HCT116 (cell line): ENCODE measurements around the gene ARL5A. TPM values are rescaled to one million over a fixed set of nuclear protein-coding genes. Genes with fewer than 3 reads are reported as not detected.

ENCODE experiments used
- ATAC-seq: fragments of 200-7000 bp; cut with Tn5 transposase; 2 replicates; pipeline ENCODE4 v1.9.1; 2020; ENCODE audit warnings: mild to moderate bottlenecking, moderate library complexity
- BruUV-seq: library from RNA; stranded (reverse); fragments of 400-500 nt; replicated peaks from 2 replicates; lab custom pipeline; 2021; lab: Mats Ljungman, UMichigan
- CTCF ChIA-PET: fragments of 300-600 bp; sonication (Branson Sonifier 250); formaldehyde crosslinking; loops from one replicate; lab custom pipeline; 2021; ENCODE audit warnings: antibody characterized with exemption; lab: Charles Lee
- POLR2A ChIA-PET: fragments of 300-600, 350-600 bp; sonication (Branson Sonifier 250); formaldehyde crosslinking; loops from one replicate; lab custom pipeline; 2021; ENCODE audit warnings: antibody characterized with exemption; lab: Charles Lee
- RAD21 ChIA-PET, 2 experiments: fragments of 300-600 bp; sonication (Branson Sonifier 250); formaldehyde crosslinking; loops; one replicate each; lab custom pipeline; 2023; ENCODE audit warnings: low total read pairs in 2 of 2; ENCODE audit not compliant: uncharacterized antibody in 2 of 2, unreplicated experiment in 2 of 2, low non-redundant PET in 1 of 2; lab: Charles Lee
- DNase-seq: peaks from one replicate; pipeline ENCODE4 v3.0.0-alpha.2; 2010; ENCODE audit warnings: low read depth, low spot score
- H2AFZ ChIP-seq: fragments of 200-600 bp; shearing (Covaris generic), sonication (generic); 2 replicates; pipeline ENCODE4 v1.6.1; 2017; ENCODE audit warnings: low read depth, mixed run types, mixed read lengths, antibody characterized with exemption, low read length; ENCODE audit not compliant: poor library complexity, severe bottlenecking
- H3K27ac ChIP-seq: 2 replicates; pipeline ENCODE4 v1.5.1; 2012; ENCODE audit warnings: low read depth, low read length
- H3K27me3 ChIP-seq: fragments of 200-600 bp; sonication (generic); 2 replicates; pipeline ENCODE4 v1.6.1; 2016; ENCODE audit warnings: mixed run types, low read length, mixed read lengths; ENCODE audit not compliant: insufficient read depth
- H3K36me3 ChIP-seq, 2 experiments: fragments of 200-500 bp in 1 of 2; fragments of 200-600 bp in 1 of 2; sonication (Bioruptor generic) in 1 of 2; sonication (generic) in 1 of 2; 2 replicates each; pipeline versions ENCODE4 v1.5.1 to v1.6.1; 2014 to 2016; ENCODE audit warnings: low read length in 2 of 2, inconsistent platforms in 1 of 2, mixed read lengths in 1 of 2, mixed run types in 1 of 2; ENCODE audit not compliant: insufficient read depth in 2 of 2, control insufficient read depth in 1 of 2
- H3K4me1 ChIP-seq, 2 experiments: fragments of 200-600 bp in 1 of 2; sonication (generic) in 1 of 2; 2 replicates each; pipeline versions ENCODE4 v1.5.1 to v1.6.1; 2012 to 2017; ENCODE audit warnings: low read length in 2 of 2, inconsistent platforms in 1 of 2, mild to moderate bottlenecking in 1 of 2, mixed read lengths in 1 of 2, mixed run types in 1 of 2, moderate library complexity in 1 of 2; ENCODE audit not compliant: insufficient read depth in 2 of 2, control insufficient read depth in 1 of 2
- H3K4me2 ChIP-seq: fragments of 200-600 bp; sonication (generic); 2 replicates; pipeline ENCODE4 v1.6.1; 2017; ENCODE audit warnings: mixed run types, low read length, mixed read lengths
- H3K4me3 ChIP-seq, 2 experiments: fragments of 200-600 bp in 1 of 2; sonication (generic) in 1 of 2; replicated peaks in 1 of 2; 2 replicates each; pipeline ENCODE4 v1.5.1; 2011 to 2016; ENCODE audit warnings: low read length in 2 of 2, control low read depth in 1 of 2, low read depth in 1 of 2, mild to moderate bottlenecking in 1 of 2, mixed read lengths in 1 of 2, mixed run types in 1 of 2
- H3K79me2 ChIP-seq: fragments of 200-600 bp; sonication (generic); 2 replicates; pipeline ENCODE4 v1.6.1; 2017; ENCODE audit warnings: mild to moderate bottlenecking, mixed run types, low read length, moderate library complexity, mixed read lengths; ENCODE audit not compliant: insufficient read depth
- H3K9ac ChIP-seq: fragments of 200-600 bp; sonication (generic); 2 replicates; pipeline ENCODE4 v1.6.1; 2016; ENCODE audit warnings: low read length, mixed read lengths
- H3K9me2 ChIP-seq: fragments of 200-600 bp; sonication (generic), shearing (Covaris generic); 2 replicates; pipeline ENCODE4 v1.6.1; 2017; ENCODE audit warnings: mixed run types, mild to moderate bottlenecking, moderate library complexity; ENCODE audit not compliant: insufficient read depth
- H3K9me3 ChIP-seq, 2 experiments: fragments of 200-500 bp in 1 of 2; fragments of 200-600 bp in 1 of 2; sonication (Bioruptor generic) in 1 of 2; sonication (generic) in 1 of 2; 2 replicates each; pipeline ENCODE4 v1.6.1; 2014 to 2017; ENCODE audit warnings: low read length in 2 of 2, mixed read lengths in 2 of 2, inconsistent platforms in 1 of 2, low read depth in 1 of 2, mild to moderate bottlenecking in 1 of 2, mixed run types in 1 of 2, moderate library complexity in 1 of 2; ENCODE audit not compliant: control insufficient read depth in 1 of 2, insufficient read depth in 1 of 2
- H4K20me1 ChIP-seq: fragments of 200-600 bp; sonication (generic), shearing (Covaris generic); 2 replicates; pipeline ENCODE4 v1.6.1; 2017; ENCODE audit warnings: mixed run types, mild to moderate bottlenecking, moderate library complexity; ENCODE audit not compliant: insufficient read depth
- CEBPB ChIP-seq: IDR thresholded peaks from 2 replicates; pipeline ENCODE4 v1.6.1; 2012; ENCODE audit warnings: low read depth
- EGR1 ChIP-seq: IDR thresholded peaks from 2 replicates; pipeline ENCODE4 v1.6.1; 2012; ENCODE audit warnings: low read depth
- ELF1 ChIP-seq: IDR thresholded peaks from 2 replicates; pipeline ENCODE4 v1.6.1; 2012; ENCODE audit warnings: low read depth, borderline replicate concordance
- EZH2phosphoT487 ChIP-seq: fragments of 200-600 bp; IDR thresholded peaks from 2 replicates; pipeline ENCODE4 v1.6.1; 2018; ENCODE audit warnings: antibody characterized with exemption, borderline replicate concordance
- FOSL1 ChIP-seq: IDR thresholded peaks from 2 replicates; pipeline ENCODE4 v1.6.1; 2012; ENCODE audit warnings: low read depth
- JUND ChIP-seq: IDR thresholded peaks from 2 replicates; pipeline ENCODE4 v1.6.1; 2012
- POLR2AphosphoS5 ChIP-seq: IDR thresholded peaks from 2 replicates; pipeline ENCODE4 v1.6.1; 2011; ENCODE audit warnings: mild to moderate bottlenecking, low read depth, low read length, moderate library complexity
- REST ChIP-seq: IDR thresholded peaks from 2 replicates; pipeline ENCODE4 v1.6.1; 2012; ENCODE audit warnings: low read depth
- SP1 ChIP-seq: IDR thresholded peaks from 2 replicates; pipeline ENCODE4 v1.6.1; 2012; ENCODE audit warnings: low read depth
- TCF7L2 ChIP-seq: IDR thresholded peaks from 2 replicates; pipeline ENCODE4 v1.7.0; 2011; ENCODE audit warnings: borderline replicate concordance, inconsistent platforms; ENCODE audit not compliant: insufficient read depth, insufficient read length; ENCODE audit errors: extremely low read depth
- intact Hi-C: fragments of 100-400 bp; cut with micrococcal nuclease; formaldehyde crosslinking; loops from 2 replicates; pipeline ENCODE4 v1.10.0; 2022
- total RNA-seq: library from RNA; stranded (reverse); gene quantifications from one replicate; pipeline ENCODE4 v1.2.1, GENCODE V29; 2021; ENCODE audit not compliant: unreplicated experiment
- TF ChIP-seq, protein P1 (sequence below), 3 experiments: fragments of 200-600 bp in 1 of 3; sonication (generic) in 1 of 3; IDR thresholded peaks in 2 of 3; conservative IDR thresholded peaks in 1 of 3; 2 replicates each; pipeline ENCODE4 v1.5.1; 2012 to 2017; ENCODE audit warnings: low read depth in 2 of 3, low read length in 2 of 3, antibody characterized with exemption in 1 of 3, borderline replicate concordance in 1 of 3, control low read depth in 1 of 3, mild to moderate bottlenecking in 1 of 3, mixed read lengths in 1 of 3, mixed run types in 1 of 3, moderate library complexity in 1 of 3; ENCODE audit not compliant: insufficient read depth in 1 of 3
- TF ChIP-seq, protein P2 (sequence below): IDR thresholded peaks from 2 replicates; pipeline ENCODE4 v1.6.1; 2012
- TF ChIP-seq, protein P3 (sequence below): IDR thresholded peaks from 2 replicates; pipeline ENCODE4 v1.6.1; 2012

ARL5A gene
- total RNA-seq, 1 experiment from 2014 or later = 74.4 TPM

GRCh38 chr2:151799886-151800292 is 28.3 kb downstream of the ARL5A start:
- ATAC-seq (no peak), DNase-seq (no peak)
- Histone ChIP-seq H3K4me3 (no peak overlapping the region), H3K9me3 (no peaks in the 10 kb centered on the region), H3K36me3 (peaks cover 0 to 11% of the 10 kb centered on the region in 2 experiments; a peak in 3 of 4 replicates), H3K27ac (no peak overlapping the region), H3K27me3 (no peaks in the 10 kb centered on the region), H3K4me1 (peaks cover 8 to 24% of the 10 kb centered on the region in 2 experiments), H3K9me2 (no peaks in the 10 kb centered on the region), H3K79me2 (no peaks in the 10 kb centered on the region), H3K4me2 (no peak overlapping the region), H2AFZ (no peak overlapping the region), H4K20me1 (peaks cover 8% of the 10 kb centered on the region; the same call in 1 of the 2 replicates), H3K9ac (no peak overlapping the region)
- ChIA-PET RAD21 (no interaction called here), CTCF (interaction anchor here (1.4 kb wide), 1 partner anchor 8 kb away, joined by 3 read pairs; no protein-coding TSS in a partner anchor), POLR2A (no interaction called here)
- TF ChIP-seq, protein P1, sequence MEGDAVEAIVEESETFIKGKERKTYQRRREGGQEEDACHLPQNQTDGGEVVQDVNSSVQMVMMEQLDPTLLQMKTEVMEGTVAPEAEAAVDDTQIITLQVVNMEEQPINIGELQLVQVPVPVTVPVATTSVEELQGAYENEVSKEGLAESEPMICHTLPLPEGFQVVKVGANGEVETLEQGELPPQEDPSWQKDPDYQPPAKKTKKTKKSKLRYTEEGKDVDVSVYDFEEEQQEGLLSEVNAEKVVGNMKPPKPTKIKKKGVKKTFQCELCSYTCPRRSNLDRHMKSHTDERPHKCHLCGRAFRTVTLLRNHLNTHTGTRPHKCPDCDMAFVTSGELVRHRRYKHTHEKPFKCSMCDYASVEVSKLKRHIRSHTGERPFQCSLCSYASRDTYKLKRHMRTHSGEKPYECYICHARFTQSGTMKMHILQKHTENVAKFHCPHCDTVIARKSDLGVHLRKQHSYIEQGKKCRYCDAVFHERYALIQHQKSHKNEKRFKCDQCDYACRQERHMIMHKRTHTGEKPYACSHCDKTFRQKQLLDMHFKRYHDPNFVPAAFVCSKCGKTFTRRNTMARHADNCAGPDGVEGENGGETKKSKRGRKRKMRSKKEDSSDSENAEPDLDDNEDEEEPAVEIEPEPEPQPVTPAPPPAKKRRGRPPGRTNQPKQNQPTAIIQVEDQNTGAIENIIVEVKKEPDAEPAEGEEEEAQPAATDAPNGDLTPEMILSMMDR (IDR thresholded peaks at IDR 0.05 in 2 of 3, conservative IDR thresholded peaks at IDR 0.05 in 1 of 3; ENCODE audit: borderline replicate concordance in 1 of 3, insufficient read depth in 1 of 3, low read depth in 2 of 3, low read length in 2 of 3) = no peak
- TF ChIP-seq EZH2phosphoT487 (no peak), ELF1 (no peak), REST (no peak), EGR1 (no peak), TCF7L2 (no peak), JUND (no peak), POLR2AphosphoS5 (no peak), FOSL1 (no peak), CEBPB (no peak), SP1 (no peak)
- TF ChIP-seq, protein P2, sequence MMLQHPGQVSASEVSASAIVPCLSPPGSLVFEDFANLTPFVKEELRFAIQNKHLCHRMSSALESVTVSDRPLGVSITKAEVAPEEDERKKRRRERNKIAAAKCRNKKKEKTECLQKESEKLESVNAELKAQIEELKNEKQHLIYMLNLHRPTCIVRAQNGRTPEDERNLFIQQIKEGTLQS = no peak
- TF ChIP-seq, protein P3, sequence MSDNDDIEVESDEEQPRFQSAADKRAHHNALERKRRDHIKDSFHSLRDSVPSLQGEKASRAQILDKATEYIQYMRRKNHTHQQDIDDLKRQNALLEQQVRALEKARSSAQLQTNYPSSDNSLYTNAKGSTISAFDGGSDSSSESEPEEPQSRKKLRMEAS = no peak
- BruUV-seq = no TSS peak
- intact Hi-C loops = no loop called here
